ENCODE data around the gene SPATA33. TPM values are rescaled to one million over a fixed set of nuclear protein-coding genes. Genes with fewer than 3 reads are reported as not detected.

The SPATA33 gene
- total and polyA plus RNA-seq, 10 of the 15 experiments (the other 5 are each of a cell fraction or from before 2014, with no cell fraction given) = 1.1 to 15.8 (median 7.6) TPM

GRCh38 chr16:89686520-89687091, 29.0 kb downstream of the SPATA33 start, which contains the start of gene CDK10 (continued):
- no peak for TF ChIP-seq ZBED1 (IDR thresholded peaks at IDR 0.05; ENCODE audit: borderline replicate concordance)
- no peak for TF ChIP-seq HDAC6 (IDR thresholded peaks at IDR 0.05; ENCODE audit: unreplicated experiment)
- 0 out of 2 replicates have a peak, but pooled peaks have one; percentile 7 for TF ChIP-seq NR2C1 (IDR thresholded peaks at IDR 0.05)

GRCh38 chr16:89687092-89687940, 29.7 kb downstream of the SPATA33 start:
- H3K27ac ChIP-seq (ENCODE audit: control insufficient read depth, insufficient read depth) = peak overlapping the region; percentile 93
- no peaks in the 10 kb centered on the region for H4K20me1 ChIP-seq (ENCODE audit: control insufficient read depth, insufficient read depth)
- H3K9me3 ChIP-seq (replicated peaks; ENCODE audit: control insufficient read depth, insufficient read depth, low read length) = no peaks in the 10 kb centered on the region; the same call in 2 of the 3 replicates
- H3K4me1 ChIP-seq (ENCODE audit: control insufficient read depth, insufficient read depth, low read length) = peaks cover 6% of the 10 kb centered on the region; the same call in 1 of the 2 replicates
- DNase-seq (ENCODE audit: low read depth, low spot score) = peak; percentile 24
- peak overlapping the region; percentile 97 for H2AFZ ChIP-seq (ENCODE audit: control insufficient read depth, low read depth, low read length)
- intact Hi-C loops (cut with micrococcal nuclease; ENCODE audit: unreplicated experiment) (no loop called here), in situ Hi-C loops (cut with MboI) (no loop called here)
- no peaks in the 10 kb centered on the region for H3K27me3 ChIP-seq (replicated peaks in 1 of 2; ENCODE audit: control insufficient read depth in 2 of 2, insufficient read depth in 2 of 2, low read length in 1 of 2)
- H3K79me2 ChIP-seq (ENCODE audit: control insufficient read depth, insufficient read depth, low read length) = peaks cover 11% of the 10 kb centered on the region
- H3K4me3 ChIP-seq = peak overlapping the region; percentile 88
- SMC1A ChIA-PET (ENCODE audit: uncharacterized antibody, unreplicated experiment) = interaction anchor here (1.0 to 1.6 kb wide), 3 partner anchors 13 to 173 kb away, joined by 3 to 8 read pairs (median 6); partner anchors contain the start of genes CHMP1A and SPATA33
- 4% methylated on average over 42 of the region's 42 CpGs for WGBS (ENCODE audit: insufficient coverage, insufficient replicate concordance, low lambda C conversion rate, missing lambda C conversion rate)
- peak; percentile 85 for ATAC-seq
- H3K9ac ChIP-seq (ENCODE audit: control insufficient read depth, insufficient read depth, low read length) = peak overlapping the region; percentile 87
- POLR2A ChIA-PET = interaction anchor here (0.5 to 2.1 kb wide), 6 partner anchors 9 to 338 kb away, joined by 3 to 19 read pairs (median 4); partner anchors contain the start of genes CHMP1A, SPATA33, TCF25 and VPS9D1
- CTCF ChIA-PET = interaction anchor here (0.8 to 1.5 kb wide), 4 partner anchors 13 to 224 kb away, joined by 3 to 12 read pairs (median 3); no protein-coding TSS in a partner anchor
- FAIRE-seq = no peak
- H3K36me3 ChIP-seq (ENCODE audit: control insufficient read depth in 2 of 2, insufficient read depth in 2 of 2, low read length in 1 of 2) = peaks cover 0 to 5% of the 10 kb centered on the region in 2 experiments; a peak in 3 of 4 replicates
- RAD21 ChIA-PET (ENCODE audit: unreplicated experiment) = interaction anchor here (1.5 kb wide), 1 partner anchor 13 kb away, joined by 19 read pairs; the partner anchor contains the start of gene SPATA2L
- BruUV-seq (replicated peaks) = no TSS peak
- peak overlapping the region; percentile 82 for H3K4me2 ChIP-seq (ENCODE audit: control insufficient read depth, insufficient read depth)
- TF ChIP-seq SMC3 (IDR thresholded peaks at IDR 0.05; ENCODE audit: borderline replicate concordance, low read length) (no peak), NKRF (conservative IDR thresholded peaks at IDR 0.05) (peak; percentile 36; the same call in 1 of the 2 replicates), CHD4 (IDR thresholded peaks at IDR 0.05) (no peak), NR2F1 (conservative IDR thresholded peaks at IDR 0.05) (peak; percentile 75), ZSCAN29 (IDR thresholded peaks at IDR 0.05) (no peak), JUND (IDR thresholded peaks at IDR 0.05; ENCODE audit: low read depth, low read length) (no peak), HCFC1 (IDR thresholded peaks at IDR 0.05; ENCODE audit: low read length) (0 out of 2 replicates have a peak, but pooled peaks have one; percentile 19), FOXM1 (IDR thresholded peaks at IDR 0.05; ENCODE audit: low read depth, low read length) (no peak), STAT3 (IDR thresholded peaks at IDR 0.05; ENCODE audit: low read depth, low read length) (no peak), GABPA (IDR thresholded peaks at IDR 0.05; ENCODE audit: low read depth) (no peak), POLR2AphosphoS5 (IDR thresholded peaks at IDR 0.05; ENCODE audit: low read length) (no peak), BCL3 (IDR thresholded peaks at IDR 0.05; ENCODE audit: borderline replicate concordance, insufficient read depth, low read depth, low read length, poor library complexity, severe bottlenecking) (no peak), MAX (IDR thresholded peaks at IDR 0.05; ENCODE audit: low read depth, low read length) (peak; percentile 63; the same call in 1 of the 2 replicates), SREBF2 (IDR thresholded peaks at IDR 0.05; ENCODE audit: low read length) (no peak), SIN3A (IDR thresholded peaks at IDR 0.05; ENCODE audit: low read depth, low read length) (no peak; the same call in 1 of the 2 replicates), MTA2 (IDR thresholded peaks at IDR 0.05; ENCODE audit: low read depth) (no peak)

Data from GM12878 (cell line).